ENCODE data around the gene ATP10A.

GRCh38 chr15:25653371-25653770, 209.8 kb downstream of the ATP10A start:
- TF ChIP-seq GABPA (IDR thresholded peaks at IDR 0.05; ENCODE audit: borderline replicate concordance, insufficient read depth, low read length) (no peak), CEBPB (IDR thresholded peaks at IDR 0.05; ENCODE audit: low read depth, low read length) (no peak), POLR2A (IDR thresholded peaks at IDR 0.05; ENCODE audit: control extremely low read depth in 1 of 2, low read depth in 2 of 2, low read length in 2 of 2) (no peak), BRCA1 (IDR thresholded peaks at IDR 0.05; ENCODE audit: low read depth, low read length) (no peak), GTF2F1 (IDR thresholded peaks at IDR 0.05; ENCODE audit: borderline replicate concordance, low read depth, low read length) (no peak), EP300 (IDR thresholded peaks at IDR 0.05; ENCODE audit: borderline replicate concordance in 1 of 2, low read depth in 2 of 2, low read length in 2 of 2) (no peak), POLR2AphosphoS5 (IDR thresholded peaks at IDR 0.05; ENCODE audit: low read depth, low read length) (no peak), YY1 (IDR thresholded peaks at IDR 0.05; ENCODE audit: low read depth, low read length) (no peak), FOSL1 (IDR thresholded peaks at IDR 0.05; ENCODE audit: insufficient read depth, low read depth, low read length) (no peak), CHD2 (IDR thresholded peaks at IDR 0.05; ENCODE audit: low read length) (no peak), POU5F1 (IDR thresholded peaks at IDR 0.05; ENCODE audit: low read depth, low read length) (no peak)
- TF ChIP-seq, protein P1, sequence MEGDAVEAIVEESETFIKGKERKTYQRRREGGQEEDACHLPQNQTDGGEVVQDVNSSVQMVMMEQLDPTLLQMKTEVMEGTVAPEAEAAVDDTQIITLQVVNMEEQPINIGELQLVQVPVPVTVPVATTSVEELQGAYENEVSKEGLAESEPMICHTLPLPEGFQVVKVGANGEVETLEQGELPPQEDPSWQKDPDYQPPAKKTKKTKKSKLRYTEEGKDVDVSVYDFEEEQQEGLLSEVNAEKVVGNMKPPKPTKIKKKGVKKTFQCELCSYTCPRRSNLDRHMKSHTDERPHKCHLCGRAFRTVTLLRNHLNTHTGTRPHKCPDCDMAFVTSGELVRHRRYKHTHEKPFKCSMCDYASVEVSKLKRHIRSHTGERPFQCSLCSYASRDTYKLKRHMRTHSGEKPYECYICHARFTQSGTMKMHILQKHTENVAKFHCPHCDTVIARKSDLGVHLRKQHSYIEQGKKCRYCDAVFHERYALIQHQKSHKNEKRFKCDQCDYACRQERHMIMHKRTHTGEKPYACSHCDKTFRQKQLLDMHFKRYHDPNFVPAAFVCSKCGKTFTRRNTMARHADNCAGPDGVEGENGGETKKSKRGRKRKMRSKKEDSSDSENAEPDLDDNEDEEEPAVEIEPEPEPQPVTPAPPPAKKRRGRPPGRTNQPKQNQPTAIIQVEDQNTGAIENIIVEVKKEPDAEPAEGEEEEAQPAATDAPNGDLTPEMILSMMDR (IDR thresholded peaks at IDR 0.05; ENCODE audit: control extremely low read depth in 1 of 3, insufficient read depth in 1 of 3, low read depth in 1 of 3, low read length in 3 of 3), result no peak

All from H1 (cell line).